A673 (cell line): Measurements from ENCODE around the gene DEXI.

Experiments
- EZH2 ChIP-seq: fragments of 200-600 bp; sonication (generic); IDR thresholded peaks from 2 replicates; pipeline ENCODE4 v1.6.1; 2017; ENCODE audit warnings: borderline replicate concordance, low read depth, mild to moderate bottlenecking, mixed read lengths, antibody characterized with exemption, low read length; ENCODE audit not compliant: poor library complexity, severe bottlenecking
- TF ChIP-seq, protein P1 (sequence below): fragments of 300-800, 200-600 bp; sonication (generic); conservative IDR thresholded peaks from 2 replicates; pipeline ENCODE4 v1.5.1; 2017; ENCODE audit warnings: low read depth, mild to moderate bottlenecking, antibody characterized with exemption, low read length, moderate library complexity, mixed read lengths

DNA sequence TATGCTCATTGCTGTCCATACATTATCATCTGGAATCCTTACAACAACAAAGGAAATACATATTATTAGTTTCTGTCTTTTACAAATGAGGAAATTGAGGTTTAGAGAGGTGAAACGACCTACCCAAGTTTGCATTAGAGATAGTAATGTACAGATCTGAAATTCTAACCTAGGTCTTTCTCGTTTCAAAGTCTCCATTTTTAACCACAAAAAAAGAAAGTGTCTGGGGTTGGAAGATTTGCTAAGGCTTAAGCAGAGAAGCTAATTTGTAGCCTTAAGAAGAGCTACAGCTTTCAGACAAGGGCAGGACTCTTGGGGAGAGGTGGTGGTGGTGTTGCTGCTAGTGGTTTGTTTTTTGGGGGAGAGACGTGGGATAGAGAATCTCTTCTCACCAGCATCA, 46.1 kb downstream of the DEXI start:
- TF ChIP-seq, protein P1, sequence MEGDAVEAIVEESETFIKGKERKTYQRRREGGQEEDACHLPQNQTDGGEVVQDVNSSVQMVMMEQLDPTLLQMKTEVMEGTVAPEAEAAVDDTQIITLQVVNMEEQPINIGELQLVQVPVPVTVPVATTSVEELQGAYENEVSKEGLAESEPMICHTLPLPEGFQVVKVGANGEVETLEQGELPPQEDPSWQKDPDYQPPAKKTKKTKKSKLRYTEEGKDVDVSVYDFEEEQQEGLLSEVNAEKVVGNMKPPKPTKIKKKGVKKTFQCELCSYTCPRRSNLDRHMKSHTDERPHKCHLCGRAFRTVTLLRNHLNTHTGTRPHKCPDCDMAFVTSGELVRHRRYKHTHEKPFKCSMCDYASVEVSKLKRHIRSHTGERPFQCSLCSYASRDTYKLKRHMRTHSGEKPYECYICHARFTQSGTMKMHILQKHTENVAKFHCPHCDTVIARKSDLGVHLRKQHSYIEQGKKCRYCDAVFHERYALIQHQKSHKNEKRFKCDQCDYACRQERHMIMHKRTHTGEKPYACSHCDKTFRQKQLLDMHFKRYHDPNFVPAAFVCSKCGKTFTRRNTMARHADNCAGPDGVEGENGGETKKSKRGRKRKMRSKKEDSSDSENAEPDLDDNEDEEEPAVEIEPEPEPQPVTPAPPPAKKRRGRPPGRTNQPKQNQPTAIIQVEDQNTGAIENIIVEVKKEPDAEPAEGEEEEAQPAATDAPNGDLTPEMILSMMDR = no peak
- no peak for TF ChIP-seq EZH2
